Sigmoid colon (tissue), 4 donors: ENCODE data around the gene LEMD3.

Source experiments
- POLR2A ChIP-seq, 2 donors: fragments of 450-650 bp; IDR thresholded peaks; one replicate each; pipeline ENCODE4 v1.6.1; 2016; ENCODE audit warnings: antibody characterized with exemption in 2 of 2, mild to moderate bottlenecking in 2 of 2, moderate library complexity in 2 of 2
- POLR2AphosphoS5 ChIP-seq, 4 donors: sonication (generic); formaldehyde crosslinking; IDR thresholded peaks; one replicate each; pipeline ENCODE4 v1.6.1; 2017; ENCODE audit warnings: antibody characterized with exemption in 4 of 4
- TF ChIP-seq, protein P1 (sequence below), 4 experiments: fragments of 450-650 bp in 3 of 4; fragments of 200-600 bp in 1 of 4; IDR thresholded peaks; one replicate each; pipeline ENCODE4 v1.5.1; 2016 to 2019; ENCODE audit warnings: antibody characterized with exemption in 4 of 4, mild to moderate bottlenecking in 3 of 4, moderate library complexity in 2 of 4

DNA sequence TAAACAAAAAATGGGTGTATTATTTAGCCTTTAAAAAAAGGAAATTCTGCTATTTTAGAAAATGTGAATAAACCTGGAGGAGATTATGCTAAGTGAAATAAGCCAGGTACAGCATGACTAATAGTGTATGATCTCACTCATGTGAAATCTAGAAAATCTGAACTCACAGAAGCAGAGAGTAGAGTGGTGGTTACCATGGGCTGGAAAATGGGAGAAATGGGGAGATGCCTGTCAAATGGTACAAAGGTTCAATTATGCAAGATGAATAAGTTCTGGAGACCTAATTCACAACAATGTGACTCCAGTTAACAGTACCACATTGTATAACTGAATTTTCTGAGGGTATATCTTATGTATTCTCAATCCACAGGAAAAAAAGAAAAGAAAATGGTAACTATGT, 17.4 kb upstream of the LEMD3 start:
- TF ChIP-seq POLR2AphosphoS5 (IDR thresholded peaks at IDR 0.05) (no peak), POLR2A (IDR thresholded peaks at IDR 0.05) (no peak)
- TF ChIP-seq, protein P1, sequence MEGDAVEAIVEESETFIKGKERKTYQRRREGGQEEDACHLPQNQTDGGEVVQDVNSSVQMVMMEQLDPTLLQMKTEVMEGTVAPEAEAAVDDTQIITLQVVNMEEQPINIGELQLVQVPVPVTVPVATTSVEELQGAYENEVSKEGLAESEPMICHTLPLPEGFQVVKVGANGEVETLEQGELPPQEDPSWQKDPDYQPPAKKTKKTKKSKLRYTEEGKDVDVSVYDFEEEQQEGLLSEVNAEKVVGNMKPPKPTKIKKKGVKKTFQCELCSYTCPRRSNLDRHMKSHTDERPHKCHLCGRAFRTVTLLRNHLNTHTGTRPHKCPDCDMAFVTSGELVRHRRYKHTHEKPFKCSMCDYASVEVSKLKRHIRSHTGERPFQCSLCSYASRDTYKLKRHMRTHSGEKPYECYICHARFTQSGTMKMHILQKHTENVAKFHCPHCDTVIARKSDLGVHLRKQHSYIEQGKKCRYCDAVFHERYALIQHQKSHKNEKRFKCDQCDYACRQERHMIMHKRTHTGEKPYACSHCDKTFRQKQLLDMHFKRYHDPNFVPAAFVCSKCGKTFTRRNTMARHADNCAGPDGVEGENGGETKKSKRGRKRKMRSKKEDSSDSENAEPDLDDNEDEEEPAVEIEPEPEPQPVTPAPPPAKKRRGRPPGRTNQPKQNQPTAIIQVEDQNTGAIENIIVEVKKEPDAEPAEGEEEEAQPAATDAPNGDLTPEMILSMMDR (IDR thresholded peaks at IDR 0.05) = no peak
